ENCODE measurements around the gene BTN3A1.
"Not testable (repeated sequence)": the region's sequence is repeated elsewhere in the genome, so short reads cannot be mapped to it uniquely, and the experiment has no call there.

The BTN3A1 gene

DNA sequence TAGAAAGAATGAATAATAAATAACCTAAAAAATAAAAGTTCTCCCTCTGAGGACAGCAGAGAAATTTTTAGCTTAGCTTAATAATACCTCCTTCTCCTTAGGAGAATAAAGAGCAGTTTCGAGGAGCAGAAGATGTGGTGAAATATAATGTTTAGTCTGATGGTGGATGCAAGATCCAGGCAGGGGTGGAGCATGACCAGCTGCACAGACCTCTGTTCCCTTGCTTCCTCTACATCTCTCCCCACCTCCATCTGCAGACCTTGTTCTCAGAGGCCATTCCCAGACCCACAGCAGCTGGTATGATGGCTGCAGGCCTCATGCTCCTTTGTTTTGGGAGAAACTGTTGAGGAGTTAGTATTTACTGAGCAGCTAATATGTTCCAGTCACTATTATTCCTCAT lies 35.6 kb upstream of the BTN3A1 start:
- CTCF ChIA-PET = interaction anchor here (1.0 to 1.2 kb wide), 2 partner anchors 25 to 27 kb away, joined by 3 to 4 read pairs; no protein-coding TSS in a partner anchor
- TF ChIP-seq, protein P1, sequence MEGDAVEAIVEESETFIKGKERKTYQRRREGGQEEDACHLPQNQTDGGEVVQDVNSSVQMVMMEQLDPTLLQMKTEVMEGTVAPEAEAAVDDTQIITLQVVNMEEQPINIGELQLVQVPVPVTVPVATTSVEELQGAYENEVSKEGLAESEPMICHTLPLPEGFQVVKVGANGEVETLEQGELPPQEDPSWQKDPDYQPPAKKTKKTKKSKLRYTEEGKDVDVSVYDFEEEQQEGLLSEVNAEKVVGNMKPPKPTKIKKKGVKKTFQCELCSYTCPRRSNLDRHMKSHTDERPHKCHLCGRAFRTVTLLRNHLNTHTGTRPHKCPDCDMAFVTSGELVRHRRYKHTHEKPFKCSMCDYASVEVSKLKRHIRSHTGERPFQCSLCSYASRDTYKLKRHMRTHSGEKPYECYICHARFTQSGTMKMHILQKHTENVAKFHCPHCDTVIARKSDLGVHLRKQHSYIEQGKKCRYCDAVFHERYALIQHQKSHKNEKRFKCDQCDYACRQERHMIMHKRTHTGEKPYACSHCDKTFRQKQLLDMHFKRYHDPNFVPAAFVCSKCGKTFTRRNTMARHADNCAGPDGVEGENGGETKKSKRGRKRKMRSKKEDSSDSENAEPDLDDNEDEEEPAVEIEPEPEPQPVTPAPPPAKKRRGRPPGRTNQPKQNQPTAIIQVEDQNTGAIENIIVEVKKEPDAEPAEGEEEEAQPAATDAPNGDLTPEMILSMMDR (IDR thresholded peaks at IDR 0.05; ENCODE audit: control extremely low read depth, extremely low read depth, low read depth, missing control alignments) = no peak
- no peak for DNase-seq (ENCODE audit: extremely low spot score)
- POLR2A ChIA-PET = no interaction called here

DNA sequence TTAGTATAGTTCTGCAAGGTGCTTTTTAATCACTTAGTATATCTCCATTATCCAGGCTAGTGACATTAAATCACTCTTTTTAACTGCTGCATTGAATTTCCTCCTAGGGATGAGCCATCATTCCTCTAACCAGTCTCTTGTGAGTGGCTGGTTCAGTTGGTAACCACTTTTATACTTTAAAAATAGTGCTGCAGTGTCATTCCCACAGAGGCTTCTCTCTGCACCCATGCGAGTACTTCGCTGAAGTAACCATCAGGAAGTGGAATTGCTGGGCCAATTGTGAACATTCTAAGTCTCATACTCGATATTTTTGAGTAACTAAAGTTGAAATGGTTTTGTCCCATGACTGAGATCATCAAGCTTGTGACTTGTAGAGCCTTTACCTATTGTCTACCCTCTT lies 35.0 kb upstream of the BTN3A1 start:
- CTCF ChIA-PET = interaction anchor here (1.0 to 1.2 kb wide), 3 partner anchors 9 to 27 kb away, joined by 3 to 4 read pairs (median 3); no protein-coding TSS in a partner anchor
- TF ChIP-seq, protein P1 (IDR thresholded peaks at IDR 0.05; ENCODE audit: control extremely low read depth, extremely low read depth, low read depth, missing control alignments) = no peak
- POLR2A ChIA-PET = no interaction called here
- DNase-seq (ENCODE audit: extremely low spot score) = no peak

DNA sequence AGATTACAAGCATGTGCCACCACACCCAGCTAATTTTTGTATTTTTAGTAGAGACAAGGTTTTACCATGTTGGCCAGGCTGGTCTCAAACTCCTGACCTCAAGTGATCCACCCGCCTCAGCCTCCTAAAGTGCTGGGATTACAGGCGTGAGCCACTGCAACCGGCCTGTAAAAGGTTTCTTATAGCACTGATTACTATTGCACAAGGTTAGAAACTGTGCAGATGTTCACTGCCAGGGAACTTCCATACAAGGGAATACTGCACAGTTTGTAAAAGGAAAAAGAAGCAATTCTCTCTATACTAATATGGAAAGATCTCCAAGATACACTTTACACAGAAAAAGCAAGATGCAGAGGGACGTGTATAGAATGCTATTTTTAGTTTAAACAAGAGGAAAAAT lies 30.3 kb upstream of the BTN3A1 start:
- CTCF ChIA-PET = interaction anchor here (1.4 kb wide), 1 partner anchor 30 kb away, joined by 5 read pairs; no protein-coding TSS in a partner anchor
- DNase-seq (ENCODE audit: extremely low spot score); POLR2A ChIA-PET: not testable (repeated sequence)

DNA sequence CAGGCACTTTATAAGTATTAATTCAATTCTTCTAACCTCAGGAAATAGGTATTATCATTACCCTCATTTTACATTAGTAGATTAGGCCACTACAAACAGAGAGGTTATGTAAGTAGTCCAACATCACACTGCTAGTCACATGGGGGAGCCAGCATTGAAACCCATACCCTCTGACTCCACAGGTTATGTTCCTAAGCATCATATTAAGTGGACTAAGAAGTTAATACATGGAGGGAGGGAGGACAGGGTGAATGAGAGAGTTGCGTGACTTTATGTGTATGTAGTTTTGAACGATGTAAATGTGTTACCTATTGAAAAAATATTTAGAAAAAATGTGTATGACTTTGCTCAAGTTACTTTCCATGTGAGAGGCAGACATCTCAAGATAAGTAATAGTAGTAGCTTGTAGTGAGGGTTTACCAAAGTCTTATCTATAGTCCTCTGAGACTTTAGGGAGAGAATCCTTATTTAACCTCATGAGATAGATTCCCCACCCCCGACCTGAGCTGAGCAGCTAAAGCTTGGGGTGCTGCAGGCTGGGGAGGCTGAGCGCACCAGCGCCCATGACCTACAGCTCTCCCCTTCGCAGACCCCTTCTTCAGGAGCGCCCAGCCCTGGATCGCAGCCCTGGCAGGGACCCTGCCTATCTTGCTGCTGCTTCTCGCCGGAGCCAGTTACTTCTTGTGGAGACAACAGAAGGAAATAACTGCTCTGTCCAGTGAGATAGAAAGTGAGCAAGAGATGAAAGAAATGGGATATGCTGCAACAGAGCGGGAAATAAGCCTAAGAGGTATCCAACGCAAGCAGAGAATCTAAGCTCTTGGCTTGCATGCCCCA lies 29.5 kb upstream of the BTN3A1 start:
- DNase-seq (ENCODE audit: extremely low spot score) = no peak
- ChIA-PET POLR2A (no interaction called here), CTCF (no interaction called here)
- TF ChIP-seq, protein P1 (IDR thresholded peaks at IDR 0.05; ENCODE audit: control extremely low read depth, extremely low read depth, low read depth, missing control alignments) = no peak

DNA sequence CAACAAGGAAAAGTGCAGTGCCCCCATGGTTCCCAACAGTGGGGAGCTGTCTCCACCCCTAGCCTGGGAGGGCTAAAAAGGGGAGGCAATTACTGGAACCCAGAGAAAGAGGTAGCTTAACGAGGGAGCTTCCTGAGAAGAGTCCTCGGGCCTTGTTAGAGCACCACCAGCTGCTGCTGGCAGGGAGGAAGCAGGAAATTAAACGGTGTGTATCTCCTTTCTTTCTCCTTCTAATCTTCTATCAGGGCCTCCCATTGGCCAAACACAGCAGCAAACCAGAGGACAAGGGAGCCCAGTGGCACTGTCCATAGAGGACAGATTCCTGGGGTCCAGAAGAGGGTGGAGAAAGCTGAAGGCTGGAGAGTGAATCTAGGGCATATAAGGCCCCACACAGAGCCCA lies 26.8 kb upstream of the BTN3A1 start:
- POLR2A ChIA-PET = no interaction called here
- DNase-seq (ENCODE audit: extremely low spot score) = no peak
- CTCF ChIA-PET = interaction anchor here (1.0 to 1.6 kb wide), 2 partner anchors 15 to 33 kb away, joined by 3 read pairs; no protein-coding TSS in a partner anchor
- TF ChIP-seq, protein P1 (IDR thresholded peaks at IDR 0.05; ENCODE audit: control extremely low read depth, extremely low read depth, low read depth, missing control alignments) = no peak

DNA sequence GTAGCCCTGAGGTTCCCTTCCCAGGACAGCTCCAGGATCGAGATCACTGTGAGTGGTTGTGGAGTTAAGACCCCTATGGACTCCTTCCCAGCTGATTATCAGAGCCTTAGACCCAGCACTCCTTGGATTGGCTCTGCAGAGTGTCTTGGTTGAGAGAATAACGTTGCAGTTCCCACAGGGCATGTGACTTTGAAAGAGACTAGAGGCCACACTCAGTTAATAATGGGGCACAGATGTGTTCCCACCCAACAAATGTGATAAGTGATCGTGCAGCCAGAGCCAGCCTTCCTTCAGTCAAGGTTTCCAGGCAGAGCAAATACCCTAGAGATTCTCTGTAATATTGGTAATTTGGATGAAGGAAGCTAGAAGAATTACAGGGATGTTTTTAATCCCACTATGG lies 24.4 kb upstream of the BTN3A1 start:
- TF ChIP-seq, protein P1 (IDR thresholded peaks at IDR 0.05; ENCODE audit: control extremely low read depth, extremely low read depth, low read depth, missing control alignments) = no peak
- DNase-seq (ENCODE audit: extremely low spot score) = no peak
- ChIA-PET CTCF (interaction anchor here (1.3 to 3.2 kb wide), 3 partner anchors 8 to 36 kb away, joined by 3 to 15 read pairs (median 4); no protein-coding TSS in a partner anchor), POLR2A (no interaction called here)

DNA sequence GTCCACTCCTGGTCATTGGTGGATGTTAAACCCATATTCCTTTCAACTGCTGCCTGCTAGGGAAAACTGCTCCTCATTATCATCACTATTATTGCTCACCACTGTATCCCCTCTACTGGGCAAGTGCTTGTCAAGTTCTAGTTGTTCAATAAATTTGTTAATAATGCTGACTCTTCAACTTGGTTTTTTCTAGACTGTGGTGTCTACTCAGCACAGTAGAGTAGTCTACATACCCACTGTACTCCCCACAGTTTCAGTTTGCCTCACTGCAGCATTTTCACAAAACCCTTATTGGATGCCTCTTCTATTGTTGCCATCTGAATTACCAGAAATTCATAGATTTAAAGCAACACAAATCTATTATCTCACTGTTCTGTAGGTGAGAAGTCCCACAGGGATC lies 23.9 kb upstream of the BTN3A1 start:
- CTCF ChIA-PET = interaction anchor here (1.5 to 3.2 kb wide), 2 partner anchors 9 to 37 kb away, joined by 4 to 15 read pairs; no protein-coding TSS in a partner anchor
- DNase-seq (ENCODE audit: extremely low spot score); POLR2A ChIA-PET: not testable (repeated sequence)

Data from GM10248 (cell line).